GF-D8 (cell line): ENCODE measurements around the gene NEU2.
A peak's percentile ranks its signal among the peaks of the same experiment; 100 is the strongest.

ENCODE experiments used
- DNase-seq: peaks from one replicate; lab custom pipeline; 2025; lab: John Stamatoyannopoulos, UW

The NEU2 gene

GRCh38 chr2:233076749-233077148, 44.3 kb downstream of the NEU2 start:
- DNase-seq, result peak; percentile 83

- DNase-seq, result no peak
Measured at GRCh38 chr2:233079473-233079877, 47.0 kb downstream of the NEU2 start.

- no peak for DNase-seq
Measured at GRCh38 chr2:233079953-233080835, 47.7 kb downstream of the NEU2 start.

- DNase-seq, result no peak
Measured at GRCh38 chr2:233080836-233081229, 48.4 kb downstream of the NEU2 start.

GRCh38 chr2:233081232-233081730, 48.8 kb downstream of the NEU2 start:
- no peak for DNase-seq

- DNase-seq, result no peak
Measured at GRCh38 chr2:233081731-233082221, 49.3 kb downstream of the NEU2 start.

- peak; percentile 18 for DNase-seq
Measured at GRCh38 chr2:233082222-233082930, 49.9 kb downstream of the NEU2 start.

- peak; percentile 17 for DNase-seq
Measured at GRCh38 chr2:233082931-233083755, 50.7 kb downstream of the NEU2 start.

- DNase-seq, result no peak
Measured at GRCh38 chr2:233083782-233084181, 51.3 kb downstream of the NEU2 start.

- DNase-seq, result peak; percentile 93
Measured at GRCh38 chr2:233084488-233084887, 52.0 kb downstream of the NEU2 start.
